GM12801 (cell line): ENCODE results near the gene CKM.

Source experiments
- TF ChIP-seq, protein P1 (sequence below): IDR thresholded peaks from one replicate; pipeline ENCODE4 v1.5.1; 2011; ENCODE audit warnings: control low read depth; ENCODE audit not compliant: insufficient read length; ENCODE audit errors: extremely low read depth

Gene CKM

DNA sequence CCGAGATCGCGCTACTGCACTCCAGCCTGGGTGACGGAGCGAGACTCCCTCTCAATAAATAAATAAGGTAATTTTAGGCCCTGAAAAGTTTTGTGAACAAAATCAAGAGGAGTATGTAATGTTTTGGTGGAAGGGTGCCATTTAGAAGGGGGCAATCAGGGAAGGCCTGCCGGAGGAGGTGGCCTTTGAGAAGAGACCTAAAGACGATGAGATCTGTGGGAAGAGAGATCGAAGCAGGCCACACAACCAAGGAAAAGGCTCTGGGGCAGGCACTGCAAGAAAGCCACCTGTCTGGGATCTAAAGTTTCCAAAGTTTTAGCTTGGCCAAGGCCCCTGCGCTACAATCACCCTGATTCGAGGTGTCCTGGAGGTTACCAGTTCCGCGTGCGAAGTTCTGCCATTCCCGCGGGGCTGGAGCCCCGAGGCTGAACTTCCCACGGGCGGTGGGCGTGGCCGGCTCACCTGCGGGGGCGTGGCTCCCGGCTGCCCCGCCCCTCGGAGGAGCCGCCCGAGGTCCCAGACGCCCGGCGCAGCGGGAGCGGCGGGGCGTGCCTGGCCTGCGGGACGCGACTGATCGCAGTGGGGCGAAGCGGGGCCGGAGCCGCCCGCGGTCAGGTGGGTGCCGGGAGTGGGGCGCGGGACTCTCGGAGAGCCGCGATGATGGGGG lies 17.7 kb upstream of the CKM start, which contains the start of gene KLC3:
KLC3 (plus strand) TSS at position 519 of the 667 bp plus-strand sequence. CDS start 4,792 bp downstream, outside the sequence.
- TF ChIP-seq, protein P1, sequence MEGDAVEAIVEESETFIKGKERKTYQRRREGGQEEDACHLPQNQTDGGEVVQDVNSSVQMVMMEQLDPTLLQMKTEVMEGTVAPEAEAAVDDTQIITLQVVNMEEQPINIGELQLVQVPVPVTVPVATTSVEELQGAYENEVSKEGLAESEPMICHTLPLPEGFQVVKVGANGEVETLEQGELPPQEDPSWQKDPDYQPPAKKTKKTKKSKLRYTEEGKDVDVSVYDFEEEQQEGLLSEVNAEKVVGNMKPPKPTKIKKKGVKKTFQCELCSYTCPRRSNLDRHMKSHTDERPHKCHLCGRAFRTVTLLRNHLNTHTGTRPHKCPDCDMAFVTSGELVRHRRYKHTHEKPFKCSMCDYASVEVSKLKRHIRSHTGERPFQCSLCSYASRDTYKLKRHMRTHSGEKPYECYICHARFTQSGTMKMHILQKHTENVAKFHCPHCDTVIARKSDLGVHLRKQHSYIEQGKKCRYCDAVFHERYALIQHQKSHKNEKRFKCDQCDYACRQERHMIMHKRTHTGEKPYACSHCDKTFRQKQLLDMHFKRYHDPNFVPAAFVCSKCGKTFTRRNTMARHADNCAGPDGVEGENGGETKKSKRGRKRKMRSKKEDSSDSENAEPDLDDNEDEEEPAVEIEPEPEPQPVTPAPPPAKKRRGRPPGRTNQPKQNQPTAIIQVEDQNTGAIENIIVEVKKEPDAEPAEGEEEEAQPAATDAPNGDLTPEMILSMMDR: no peak

DNA sequence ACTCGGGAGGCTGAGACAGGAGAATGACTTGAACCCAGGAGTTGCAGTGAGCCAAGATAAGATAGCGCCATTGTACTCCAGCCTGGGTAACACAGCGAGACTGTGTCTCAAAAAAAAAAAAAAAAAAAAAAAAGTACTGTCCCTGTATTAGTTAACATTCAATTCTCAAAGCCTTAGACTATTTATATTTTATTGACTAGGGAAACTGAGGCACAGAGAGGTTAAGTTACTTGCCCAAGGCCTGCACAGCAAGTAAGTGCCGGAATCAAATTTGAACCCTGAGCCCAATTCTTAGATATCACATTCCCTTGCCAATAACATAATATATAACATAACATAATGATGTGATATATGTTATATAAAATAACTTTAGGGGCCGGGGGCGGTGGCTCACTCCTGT lies 17.0 kb upstream of the CKM start:
- TF ChIP-seq, protein P1: no peak

DNA sequence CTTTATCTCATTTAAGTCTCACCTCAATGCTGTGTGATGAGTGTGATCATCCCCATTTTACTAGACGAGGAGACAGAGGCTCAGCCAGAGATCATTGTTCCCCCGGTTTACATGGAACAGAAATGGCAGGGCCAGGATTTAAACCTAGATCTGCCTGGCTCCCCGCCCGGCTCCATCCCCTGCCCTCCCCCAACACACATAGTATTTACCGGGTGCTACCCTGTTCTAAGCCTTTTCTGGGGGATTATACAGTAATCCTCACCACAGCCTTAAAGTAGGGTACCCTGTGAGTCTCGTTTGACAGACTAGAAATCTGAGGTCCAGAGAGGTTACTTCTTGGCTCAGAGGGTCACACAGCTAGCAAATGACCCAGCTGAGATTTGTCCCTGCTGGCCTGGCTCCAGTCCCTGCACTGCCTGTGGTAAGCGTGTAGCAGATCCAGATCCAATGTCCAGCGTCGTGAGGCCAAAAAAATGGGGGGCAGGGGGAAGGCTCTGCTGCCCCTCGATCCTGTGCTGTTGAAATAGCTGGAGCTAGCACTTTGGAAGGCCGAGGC lies 14.1 kb upstream of the CKM start:
- TF ChIP-seq, protein P1: no peak

DNA sequence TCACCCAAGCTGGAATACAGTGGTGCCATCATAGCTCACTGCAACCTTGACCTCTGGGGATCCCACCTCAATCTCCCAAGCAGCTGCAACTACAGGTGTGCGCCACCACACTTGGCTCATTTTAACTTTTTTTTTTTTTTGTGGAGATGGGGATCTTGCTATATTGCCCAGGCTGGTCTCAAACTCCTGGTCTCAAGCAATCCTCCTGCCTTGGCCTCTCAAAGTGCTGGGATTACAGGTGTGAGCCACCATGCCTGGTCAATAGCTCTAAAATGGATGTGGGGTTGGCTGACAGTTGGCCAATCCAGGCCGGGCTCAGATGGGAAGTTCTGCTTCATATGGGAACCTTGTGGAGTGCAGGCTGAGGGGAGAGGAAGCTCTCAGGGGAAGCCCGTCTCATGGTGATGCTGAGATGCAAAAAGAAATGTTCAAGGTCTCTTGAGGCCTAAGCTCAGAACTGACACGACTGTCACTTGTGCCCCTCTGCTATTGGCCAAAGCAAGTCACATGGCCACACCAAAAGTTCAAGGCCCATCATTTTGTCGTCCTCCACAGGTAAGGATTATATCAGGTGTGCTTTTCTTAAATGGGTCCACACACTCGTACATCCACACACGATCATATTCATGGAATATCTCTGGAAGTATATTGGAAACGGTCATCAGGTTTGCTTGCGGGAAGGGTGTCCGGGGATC lies 11.1 kb upstream of the CKM start:
- TF ChIP-seq, protein P1: no peak

DNA sequence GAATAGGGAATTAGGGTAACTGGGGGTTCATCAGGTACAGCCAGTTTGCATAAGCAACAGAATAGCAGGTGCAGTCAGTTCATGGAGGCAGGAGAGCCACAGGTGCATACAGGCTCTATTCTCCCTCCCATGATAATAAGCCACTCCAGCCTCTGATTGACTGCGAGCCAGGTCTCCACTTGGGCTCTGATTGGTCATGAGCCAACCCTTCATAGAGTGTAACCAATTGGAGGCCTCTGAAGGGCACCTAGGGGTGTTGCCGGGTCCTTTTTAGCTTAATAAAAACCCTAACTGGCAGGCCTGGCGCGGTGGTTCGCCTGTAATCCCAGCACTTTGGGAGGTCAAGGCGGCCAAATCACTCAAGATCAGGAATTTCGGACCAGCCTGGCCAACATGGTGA lies 8.7 kb upstream of the CKM start:
- TF ChIP-seq, protein P1: no peak

DNA sequence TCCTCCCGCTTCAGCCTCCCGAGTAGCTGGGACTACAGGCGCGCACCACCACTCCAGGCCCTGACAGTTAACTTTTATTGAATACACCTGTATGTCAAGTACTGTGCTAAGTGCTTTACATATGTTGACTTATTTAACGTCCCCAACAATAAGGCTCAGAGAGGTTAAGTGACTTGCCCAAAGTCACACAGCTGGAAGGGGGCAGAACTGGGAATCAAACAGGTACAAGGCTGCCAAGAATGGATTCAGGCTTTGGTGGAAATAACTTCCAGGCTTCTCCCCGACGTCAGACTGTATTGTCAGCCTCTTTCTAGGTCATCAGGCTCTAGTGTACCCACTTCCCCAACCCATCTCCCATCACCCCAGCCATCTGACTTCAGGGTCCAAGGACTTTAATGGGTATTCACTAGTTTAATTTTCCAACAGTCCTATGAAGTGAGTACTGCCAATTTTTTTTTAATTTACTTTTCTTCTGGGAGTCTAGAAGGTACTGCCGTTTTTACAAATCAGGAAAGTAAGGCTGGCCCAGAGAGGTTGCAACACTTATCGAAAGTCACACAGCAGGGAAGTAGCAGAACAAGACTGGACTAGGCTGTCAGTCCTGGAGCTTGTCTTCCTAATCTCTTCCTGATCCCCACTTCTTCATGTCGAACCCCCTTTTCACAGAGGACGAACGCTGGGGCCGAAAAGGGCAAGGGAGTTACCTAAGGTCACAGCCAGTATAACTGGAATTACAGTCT lies 4.9 kb upstream of the CKM start:
- TF ChIP-seq, protein P1: no peak

DNA sequence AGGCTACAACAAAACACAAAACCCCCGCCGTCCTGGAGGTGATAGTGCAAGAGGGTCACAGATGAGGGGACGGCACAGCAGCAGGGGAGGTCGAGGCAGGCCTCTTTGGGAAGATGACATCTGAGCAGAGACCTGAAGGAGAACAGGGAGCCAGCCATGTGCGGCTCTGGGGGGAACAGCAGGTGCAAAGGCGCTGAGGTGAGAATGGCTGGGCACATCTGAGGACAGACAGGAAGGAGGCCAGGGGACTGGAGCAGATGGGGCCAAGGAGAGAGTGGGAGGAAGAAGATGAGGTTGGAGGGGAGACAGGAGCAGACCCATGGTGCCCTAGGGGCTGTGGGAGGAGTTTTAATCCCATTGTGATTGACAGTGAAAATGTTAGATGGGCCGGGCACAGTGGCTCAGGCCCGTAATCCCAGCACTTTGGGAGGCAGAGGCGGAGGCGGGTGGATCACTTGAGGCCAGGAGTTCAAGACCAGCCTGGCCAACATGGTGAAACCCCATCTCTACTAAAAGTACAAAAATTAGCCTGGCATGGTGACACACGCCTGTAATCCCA lies 1.8 kb upstream of the CKM start:
- TF ChIP-seq, protein P1: no peak
